Activated naive CD8-positive, alpha-beta T cell treated with anti-CD3 and anti-CD28 coated beads, Interleukin-2, amount 50 U/mL, for 24 hours (primary cell): ENCODE results near the gene GATB.

Experiments
- ATAC-seq: fragments of 150-1000 bp; cut with Tn5 transposase; one replicate; pipeline ENCODE4 v1.10.0; 2021
- DNase-seq: peaks from one replicate; pipeline ENCODE4 v3.0.0; 2021
- H3K27ac Mint-ChIP-seq: one replicate; pipeline ENCODE4 v1.8.0; 2021; ENCODE audit warnings: mild to moderate bottlenecking, mixed read lengths
- H3K27me3 Mint-ChIP-seq: one replicate; pipeline ENCODE4 v1.8.0; 2021; ENCODE audit warnings: mixed read lengths
- H3K36me3 Mint-ChIP-seq: one replicate; pipeline ENCODE4 v1.8.0; 2021; ENCODE audit warnings: low read depth, mixed read lengths
- H3K4me1 Mint-ChIP-seq: one replicate; pipeline ENCODE4 v1.8.0; 2021; ENCODE audit warnings: mixed read lengths
- H3K4me3 Mint-ChIP-seq: one replicate; pipeline ENCODE4 v1.8.0; 2021; ENCODE audit warnings: mild to moderate bottlenecking, moderate library complexity, mixed read lengths
- H3K9me3 Mint-ChIP-seq: one replicate; pipeline ENCODE4 v1.8.0; 2021; ENCODE audit warnings: mixed read lengths

The GATB gene

DNA sequence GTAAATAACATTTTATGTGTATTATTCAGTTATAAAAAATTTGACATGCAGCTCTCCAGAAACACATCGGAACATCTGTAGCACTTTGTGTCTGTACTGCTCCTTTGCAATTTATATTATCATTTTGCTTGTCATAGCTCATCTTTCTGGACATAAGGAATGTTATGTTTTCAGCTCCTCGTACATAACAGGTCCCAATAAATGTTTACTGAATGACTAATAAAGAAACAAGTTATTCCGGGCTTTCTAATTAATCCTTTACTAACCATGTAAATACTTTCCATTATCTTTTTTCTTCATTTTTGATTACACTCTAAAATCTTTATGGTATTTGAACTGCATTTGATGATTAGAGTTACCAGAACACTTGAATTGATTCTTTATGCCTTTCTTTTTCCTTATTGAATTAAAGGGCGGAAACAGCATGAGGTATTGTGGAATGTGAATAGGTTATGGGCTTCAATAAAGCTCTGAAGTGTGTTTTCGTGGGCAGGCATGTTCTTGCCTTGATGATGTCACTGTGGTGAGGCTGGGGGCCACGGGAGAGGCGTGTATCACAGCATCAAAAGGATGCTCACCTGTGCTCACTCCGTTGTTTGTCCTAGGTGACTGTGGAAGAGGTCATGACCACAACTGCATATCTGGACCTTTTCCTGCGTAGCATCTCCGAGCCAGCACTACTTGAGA, 131.6 kb downstream of the GATB start:
- Mint-ChIP-seq H3K9me3 (no peaks in the 10 kb centered on the region), H3K4me1 (no peaks in the 10 kb centered on the region), H3K36me3 (no peaks in the 10 kb centered on the region), H3K27ac (no peak overlapping the region), H3K4me3 (no peak overlapping the region), H3K27me3 (peaks cover 19% of the 10 kb centered on the region)
- ATAC-seq (no peak), DNase-seq (no peak)

DNA sequence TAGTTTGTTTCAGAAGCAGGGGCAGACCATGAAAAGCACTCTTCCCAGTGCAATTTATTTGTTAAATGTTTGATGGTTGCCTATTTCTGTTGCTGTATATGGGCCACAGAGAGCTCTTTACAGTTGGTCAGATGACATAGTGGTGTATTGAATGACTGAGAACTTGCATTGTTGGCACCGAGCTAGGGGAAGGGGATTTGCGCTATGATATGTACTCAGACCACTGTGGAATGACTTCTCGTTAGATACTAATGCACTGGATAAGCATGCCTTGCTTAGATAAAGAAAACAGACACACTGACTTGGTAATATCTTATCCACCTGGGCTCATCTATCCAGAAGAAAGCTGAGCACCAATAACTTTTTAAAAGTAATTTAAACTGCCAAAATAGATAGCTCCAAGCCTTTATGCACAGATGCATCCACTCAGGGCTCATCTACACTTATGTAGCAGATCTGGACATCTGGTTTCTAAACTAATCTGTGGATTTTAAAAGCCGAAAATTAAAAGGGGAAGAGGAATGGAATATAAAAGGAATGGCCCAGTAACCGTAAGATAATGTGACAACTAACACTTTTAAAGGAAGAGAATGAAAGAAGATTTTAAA, 132.7 kb downstream of the GATB start:
- H3K27ac Mint-ChIP-seq = no peak overlapping the region
- DNase-seq (no peak), ATAC-seq (no peak)
- no peak overlapping the region for H3K4me3 Mint-ChIP-seq
- no peaks in the 10 kb centered on the region for H3K36me3 Mint-ChIP-seq
- no peaks in the 10 kb centered on the region for H3K9me3 Mint-ChIP-seq
- H3K27me3 Mint-ChIP-seq = peaks cover 24% of the 10 kb centered on the region
- no peaks in the 10 kb centered on the region for H3K4me1 Mint-ChIP-seq

DNA sequence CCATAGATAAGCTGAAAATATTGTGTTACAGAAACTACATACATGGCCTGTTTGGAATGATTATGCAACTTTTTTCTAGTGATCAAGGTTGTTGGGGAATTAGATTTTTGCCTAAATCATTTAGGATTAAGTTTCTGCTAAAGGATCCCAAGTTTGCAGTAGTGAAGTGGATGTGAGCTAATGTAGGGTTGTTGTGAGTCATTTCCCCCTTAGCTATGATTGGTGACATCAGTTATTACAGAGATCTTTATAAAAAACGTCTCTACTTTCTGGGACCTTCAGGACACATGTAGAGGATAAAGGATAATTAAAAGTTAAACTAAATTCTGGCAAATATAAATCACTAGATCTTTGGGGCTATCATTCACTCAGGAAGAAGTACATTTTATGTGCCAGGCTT, 133.3 kb downstream of the GATB start:
- no peaks in the 10 kb centered on the region for H3K4me1 Mint-ChIP-seq
- no peaks in the 10 kb centered on the region for H3K9me3 Mint-ChIP-seq
- H3K4me3 Mint-ChIP-seq = no peak overlapping the region
- DNase-seq (no peak), ATAC-seq (no peak)
- H3K27me3 Mint-ChIP-seq = peaks cover 24% of the 10 kb centered on the region
- H3K27ac Mint-ChIP-seq = no peak overlapping the region
- H3K36me3 Mint-ChIP-seq = no peaks in the 10 kb centered on the region

DNA sequence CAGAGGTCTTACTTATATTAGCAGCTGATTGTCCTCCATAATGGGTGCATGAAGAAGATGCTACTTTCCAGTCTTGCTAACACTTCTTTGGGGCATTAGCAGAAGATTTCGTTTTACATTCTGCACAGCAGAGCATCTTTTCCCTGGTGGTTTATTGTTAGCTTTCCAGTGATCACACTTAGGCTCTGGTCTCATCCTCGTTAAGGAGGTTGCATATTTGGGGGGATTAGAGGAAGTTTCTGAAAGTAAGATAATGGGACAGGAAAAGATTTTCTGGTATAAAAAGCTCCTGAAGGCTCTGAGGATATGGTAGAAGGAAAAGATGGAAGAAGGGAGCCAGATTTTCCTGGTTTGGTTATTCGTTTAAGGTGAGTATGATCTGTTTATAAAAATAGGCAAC, 134.1 kb downstream of the GATB start:
- no peak overlapping the region for H3K27ac Mint-ChIP-seq
- no peaks in the 10 kb centered on the region for H3K4me1 Mint-ChIP-seq
- H3K9me3 Mint-ChIP-seq = no peaks in the 10 kb centered on the region
- DNase-seq (no peak), ATAC-seq (no peak)
- H3K4me3 Mint-ChIP-seq = no peak overlapping the region
- peaks cover 24% of the 10 kb centered on the region for H3K27me3 Mint-ChIP-seq
- H3K36me3 Mint-ChIP-seq = no peaks in the 10 kb centered on the region

DNA sequence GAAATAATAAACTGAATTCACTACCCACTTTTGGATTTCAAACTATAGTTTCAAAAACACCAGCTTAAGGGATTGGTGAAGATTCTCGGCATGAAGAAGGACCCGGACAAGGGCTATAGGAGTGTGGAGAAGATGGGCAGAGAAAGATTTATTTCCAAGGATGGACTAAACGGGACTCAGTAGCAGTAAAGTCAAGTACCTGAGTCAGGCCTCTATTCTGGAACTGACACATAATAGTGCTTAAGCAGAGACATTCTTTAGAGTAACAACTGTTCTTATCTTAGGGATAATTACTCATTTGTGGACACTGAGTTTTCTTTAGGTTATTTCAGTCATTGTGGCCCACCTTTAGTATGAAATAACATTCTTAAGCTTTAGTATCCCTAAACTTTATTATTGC, 134.6 kb downstream of the GATB start:
- Mint-ChIP-seq H3K27ac (no peak overlapping the region), H3K36me3 (no peaks in the 10 kb centered on the region), H3K27me3 (peaks cover 24% of the 10 kb centered on the region), H3K4me1 (no peaks in the 10 kb centered on the region), H3K4me3 (no peak overlapping the region), H3K9me3 (no peaks in the 10 kb centered on the region)
- no peak for DNase-seq
- ATAC-seq = no peak

DNA sequence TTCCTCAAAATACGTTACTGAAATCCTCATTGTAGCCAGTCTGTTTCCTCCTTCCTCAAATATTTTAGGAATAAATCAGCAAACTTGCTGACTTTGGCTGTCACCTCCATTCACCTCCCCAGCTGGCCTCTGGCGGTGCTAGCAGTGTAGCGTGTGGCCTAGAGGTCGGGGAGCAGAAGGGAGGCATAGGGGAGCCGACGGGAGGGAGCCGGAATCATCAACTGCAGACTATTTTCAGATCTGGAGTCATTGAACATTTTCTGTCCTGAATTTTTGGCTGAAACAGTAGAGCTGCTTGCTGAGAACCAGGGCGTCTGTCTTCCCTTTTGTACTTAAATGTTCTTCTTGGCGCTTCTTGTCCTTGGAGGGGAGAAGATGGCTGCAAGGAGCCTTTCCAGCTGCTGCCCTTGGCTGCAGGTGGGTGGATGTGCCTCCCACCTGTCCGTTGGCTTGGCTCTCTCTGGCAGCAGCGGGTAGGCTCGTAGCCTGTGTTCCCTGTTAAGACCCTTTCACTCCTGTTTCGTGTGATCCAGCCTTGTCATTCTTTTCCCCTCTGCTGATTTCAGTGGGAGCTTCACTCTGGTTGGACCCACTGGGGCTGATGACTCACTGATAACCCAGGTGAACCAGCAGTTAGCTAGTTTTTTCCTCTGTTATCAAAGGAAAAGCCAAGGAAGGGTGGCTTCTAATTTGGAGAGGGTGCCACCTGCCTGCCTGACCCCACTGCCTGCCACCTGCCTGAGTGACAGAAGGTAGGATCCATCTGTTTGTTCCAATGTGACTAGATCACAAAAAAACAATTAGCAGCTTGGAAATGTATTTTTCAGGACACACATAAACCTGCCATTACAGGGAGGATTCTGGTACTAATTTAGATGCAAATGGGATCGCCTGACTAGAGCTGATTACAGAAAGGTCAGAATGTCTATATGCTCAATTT, 135.9 kb downstream of the GATB start:
- ATAC-seq = no peak
- H3K4me3 Mint-ChIP-seq = no peak overlapping the region
- no peaks in the 10 kb centered on the region for H3K9me3 Mint-ChIP-seq
- H3K27ac Mint-ChIP-seq = no peak overlapping the region
- no peaks in the 10 kb centered on the region for H3K36me3 Mint-ChIP-seq
- DNase-seq = no peak
- peaks cover 19% of the 10 kb centered on the region for H3K27me3 Mint-ChIP-seq
- no peaks in the 10 kb centered on the region for H3K4me1 Mint-ChIP-seq
